SW480 (cell line): Measurements from ENCODE around the gene ARAP1.

Experiments used
- DNase-seq: peaks from one replicate; pipeline ENCODE4 v3.0.0-alpha.2; 2016; ENCODE audit warnings: low spot score

The ARAP1 gene

GRCh38 chr11:72723508-72723907 is 28.7 kb downstream of the ARAP1 start:
- no peak for DNase-seq

- DNase-seq = peak; percentile 78
These were observed 30.0 kb downstream of the ARAP1 start for GRCh38 chr11:72722050-72722748.

GRCh38 chr11:72721689-72722049 is 30.5 kb downstream of the ARAP1 start:
- DNase-seq = no peak

- no peak for DNase-seq
These were observed 30.9 kb downstream of the ARAP1 start for GRCh38 chr11:72721276-72721675.

- DNase-seq = no peak
These were observed 31.4 kb downstream of the ARAP1 start for GRCh38 chr11:72720784-72721183.

- DNase-seq = no peak
These were observed 32.2 kb downstream of the ARAP1 start for GRCh38 chr11:72720047-72720446.

GRCh38 chr11:72719551-72719950 is 32.7 kb downstream of the ARAP1 start:
- no peak for DNase-seq

- peak; percentile 20 for DNase-seq
These were observed 33.1 kb downstream of the ARAP1 start for GRCh38 chr11:72719144-72719543.

GRCh38 chr11:72718101-72718501 is 34.1 kb downstream of the ARAP1 start:
- DNase-seq = no peak

GRCh38 chr11:72716788-72717435 is 35.3 kb downstream of the ARAP1 start:
- no peak for DNase-seq

- no peak for DNase-seq
These were observed 35.9 kb downstream of the ARAP1 start for GRCh38 chr11:72716290-72716689.

- no peak for DNase-seq
These were observed 39.4 kb downstream of the ARAP1 start for GRCh38 chr11:72712841-72713240.

GRCh38 chr11:72712168-72712751 is 39.9 kb downstream of the ARAP1 start:
- DNase-seq = no peak

GRCh38 chr11:72711141-72711540 is 41.1 kb downstream of the ARAP1 start:
- DNase-seq = no peak

- DNase-seq = no peak
These were observed 41.9 kb downstream of the ARAP1 start for GRCh38 chr11:72710278-72710677.

GRCh38 chr11:72709478-72710238 is 42.5 kb downstream of the ARAP1 start:
- DNase-seq = no peak

- DNase-seq = no peak
These were observed 45.2 kb downstream of the ARAP1 start for GRCh38 chr11:72707032-72707431.

GRCh38 chr11:72706579-72706978 is 45.6 kb downstream of the ARAP1 start:
- DNase-seq = no peak

- DNase-seq = no peak
These were observed 46.5 kb downstream of the ARAP1 start for GRCh38 chr11:72705442-72706365.

GRCh38 chr11:72704783-72705265 is 47.4 kb downstream of the ARAP1 start:
- no peak for DNase-seq

GRCh38 chr11:72704028-72704782 is 48.0 kb downstream of the ARAP1 start:
- DNase-seq = no peak
